ENCODE results near the gene IMMT.

The IMMT gene

DNA sequence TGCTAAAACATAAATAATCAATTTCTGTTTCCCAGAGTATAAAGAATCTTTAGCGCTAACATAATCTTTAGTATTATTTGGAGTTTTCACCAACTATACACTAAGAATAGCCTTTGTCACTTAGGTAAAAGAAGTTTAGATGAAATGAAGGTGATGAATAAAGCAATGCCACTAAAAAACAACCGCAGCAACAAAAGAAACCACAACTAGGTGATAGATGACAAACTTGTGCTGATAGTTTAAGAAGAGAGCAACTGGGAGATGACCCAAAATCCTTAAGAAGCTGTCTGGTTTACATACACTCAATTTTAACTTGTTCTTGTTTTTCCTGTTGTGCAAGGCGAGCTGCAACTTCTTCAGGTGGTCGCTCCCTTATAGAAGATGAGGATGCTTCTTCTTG is 24.8 kb downstream of the IMMT start:
- no peaks in the 10 kb centered on the region for H3K27me3 ChIP-seq
- DNase-seq, result no peak
- TF ChIP-seq, protein P1, sequence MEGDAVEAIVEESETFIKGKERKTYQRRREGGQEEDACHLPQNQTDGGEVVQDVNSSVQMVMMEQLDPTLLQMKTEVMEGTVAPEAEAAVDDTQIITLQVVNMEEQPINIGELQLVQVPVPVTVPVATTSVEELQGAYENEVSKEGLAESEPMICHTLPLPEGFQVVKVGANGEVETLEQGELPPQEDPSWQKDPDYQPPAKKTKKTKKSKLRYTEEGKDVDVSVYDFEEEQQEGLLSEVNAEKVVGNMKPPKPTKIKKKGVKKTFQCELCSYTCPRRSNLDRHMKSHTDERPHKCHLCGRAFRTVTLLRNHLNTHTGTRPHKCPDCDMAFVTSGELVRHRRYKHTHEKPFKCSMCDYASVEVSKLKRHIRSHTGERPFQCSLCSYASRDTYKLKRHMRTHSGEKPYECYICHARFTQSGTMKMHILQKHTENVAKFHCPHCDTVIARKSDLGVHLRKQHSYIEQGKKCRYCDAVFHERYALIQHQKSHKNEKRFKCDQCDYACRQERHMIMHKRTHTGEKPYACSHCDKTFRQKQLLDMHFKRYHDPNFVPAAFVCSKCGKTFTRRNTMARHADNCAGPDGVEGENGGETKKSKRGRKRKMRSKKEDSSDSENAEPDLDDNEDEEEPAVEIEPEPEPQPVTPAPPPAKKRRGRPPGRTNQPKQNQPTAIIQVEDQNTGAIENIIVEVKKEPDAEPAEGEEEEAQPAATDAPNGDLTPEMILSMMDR (IDR thresholded peaks at IDR 0.05; ENCODE audit: low read depth, low read length), result no peak
- no peak overlapping the region for H3K4me3 ChIP-seq (ENCODE audit: low read depth, low read length)
- H3K4me1 ChIP-seq, result no peaks in the 10 kb centered on the region
- peaks cover 4% of the 10 kb centered on the region for H3K36me3 ChIP-seq
- no peaks in the 10 kb centered on the region for H3K9me3 ChIP-seq

DNA sequence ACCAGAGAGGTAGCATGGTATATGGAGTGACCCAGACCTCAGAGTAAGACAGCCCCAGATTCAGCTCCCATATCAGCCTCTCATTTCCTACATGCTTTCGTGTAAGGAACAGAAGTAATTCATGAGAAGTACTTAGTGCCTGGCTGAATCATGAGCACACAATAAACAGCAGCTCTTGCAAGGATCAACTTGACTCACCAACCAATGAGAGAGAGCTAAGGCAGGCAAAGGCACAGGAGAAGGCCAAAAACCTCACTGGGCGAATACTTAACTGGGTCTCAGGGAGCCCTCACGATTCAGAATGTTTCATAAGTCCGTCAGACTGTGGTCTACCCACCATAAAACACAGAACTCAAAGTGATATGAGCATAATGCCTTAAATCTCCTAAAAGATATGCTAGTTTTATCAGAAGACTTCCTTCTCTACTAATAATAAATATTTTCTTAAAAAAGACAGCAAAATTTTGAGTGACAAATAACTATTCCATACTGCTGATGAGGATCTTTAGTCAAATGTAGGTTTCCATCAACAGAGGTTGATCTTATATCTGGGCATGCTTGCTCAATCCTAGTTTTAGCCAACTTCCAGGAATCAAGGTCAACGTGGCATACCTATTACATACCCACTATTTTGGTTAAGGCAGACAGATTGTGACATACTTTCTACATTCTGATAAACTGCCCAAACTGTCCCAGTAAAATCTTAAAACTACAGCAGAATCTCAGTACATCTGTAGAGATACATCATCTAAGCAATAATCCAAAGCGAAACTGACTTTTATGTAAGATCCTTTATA is 34.9 kb downstream of the IMMT start:
- H3K27me3 ChIP-seq, result no peaks in the 10 kb centered on the region
- TF ChIP-seq, protein P1 (IDR thresholded peaks at IDR 0.05; ENCODE audit: low read depth, low read length), result no peak
- no peak for DNase-seq
- no peak overlapping the region for H3K4me3 ChIP-seq (ENCODE audit: low read depth, low read length)
- peaks cover 14% of the 10 kb centered on the region for H3K36me3 ChIP-seq
- no peaks in the 10 kb centered on the region for H3K4me1 ChIP-seq
- no peaks in the 10 kb centered on the region for H3K9me3 ChIP-seq

DNA sequence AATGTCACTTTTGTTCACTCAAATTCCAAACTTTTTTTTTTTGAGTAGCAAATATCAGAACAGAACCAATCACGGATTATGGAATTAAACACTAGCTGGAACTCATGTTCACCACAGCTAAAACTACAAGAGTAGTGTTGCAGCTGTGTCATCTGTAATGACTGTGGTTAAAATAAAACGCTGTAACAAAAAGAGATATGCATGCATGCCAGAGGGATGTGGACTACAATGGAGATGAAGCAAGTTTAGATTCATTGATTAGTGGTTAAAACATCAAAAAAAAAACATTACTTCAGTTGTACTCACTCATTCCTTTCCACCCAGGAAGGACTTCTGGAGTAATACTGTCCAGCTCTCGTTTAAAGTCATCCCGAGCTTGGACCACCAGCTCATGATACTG is 37.0 kb downstream of the IMMT start:
- DNase-seq, result no peak
- Histone ChIP-seq H3K9me3 (no peaks in the 10 kb centered on the region), H3K4me1 (no peaks in the 10 kb centered on the region), H3K27me3 (no peaks in the 10 kb centered on the region), H3K4me3 (ENCODE audit: low read depth, low read length) (no peak overlapping the region), H3K36me3 (peaks cover 7% of the 10 kb centered on the region)
- TF ChIP-seq, protein P1 (IDR thresholded peaks at IDR 0.05; ENCODE audit: low read depth, low read length), result no peak

DNA sequence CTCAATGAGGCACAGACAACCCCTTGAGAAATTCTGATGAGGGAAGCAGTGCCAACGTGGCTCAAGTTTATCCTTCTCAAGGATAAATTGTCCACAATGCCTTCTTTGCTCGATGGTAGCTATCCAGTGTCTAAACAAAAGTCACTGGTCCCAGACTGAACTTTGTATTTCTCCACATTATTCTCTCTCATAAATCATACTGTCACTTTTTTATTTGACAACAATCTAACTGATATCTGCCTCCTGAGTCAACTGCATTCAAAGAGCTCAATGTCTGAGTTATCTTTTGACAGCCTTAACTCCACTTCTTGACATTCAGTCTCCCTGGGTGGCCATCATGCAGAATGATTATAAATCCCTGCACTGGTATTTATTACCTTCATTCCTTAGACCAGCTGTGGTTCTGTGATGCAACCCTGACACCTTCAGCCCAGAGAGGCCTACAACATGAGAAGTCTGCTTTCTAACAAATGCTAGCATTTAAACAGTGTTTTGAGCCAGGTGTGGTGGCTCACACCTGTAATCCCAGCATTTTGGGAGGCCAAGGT is 38.2 kb downstream of the IMMT start:
- Histone ChIP-seq H3K9me3 (no peaks in the 10 kb centered on the region), H3K27me3 (no peaks in the 10 kb centered on the region), H3K4me1 (no peaks in the 10 kb centered on the region), H3K4me3 (ENCODE audit: low read depth, low read length) (no peak overlapping the region), H3K36me3 (peaks cover 5% of the 10 kb centered on the region)
- TF ChIP-seq, protein P1 (IDR thresholded peaks at IDR 0.05; ENCODE audit: low read depth, low read length), result no peak
- DNase-seq, result no peak

DNA sequence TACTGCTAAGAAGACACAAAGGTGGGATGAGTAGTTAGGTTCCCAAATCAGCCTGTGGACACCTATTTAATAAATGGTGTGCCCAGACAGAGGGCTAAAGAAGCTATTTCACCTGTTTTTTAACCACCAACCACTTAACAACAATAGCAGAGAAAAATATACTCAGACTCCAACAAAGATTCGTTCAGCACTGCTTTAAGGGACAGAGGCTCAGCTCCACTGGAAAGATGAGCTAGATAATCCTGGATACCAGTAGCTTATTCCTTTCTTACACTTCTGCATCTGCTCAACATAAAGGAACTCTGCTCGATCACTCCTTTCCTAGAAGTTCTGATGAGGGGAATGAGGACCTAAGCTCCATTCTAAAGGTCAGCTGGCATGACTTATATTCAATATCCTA is 44.8 kb downstream of the IMMT start:
- Histone ChIP-seq H3K4me3 (ENCODE audit: low read depth, low read length) (no peak overlapping the region), H3K27me3 (no peaks in the 10 kb centered on the region), H3K36me3 (peaks cover 31% of the 10 kb centered on the region), H3K4me1 (no peaks in the 10 kb centered on the region), H3K9me3 (no peaks in the 10 kb centered on the region)
- no peak for DNase-seq
- TF ChIP-seq, protein P1 (IDR thresholded peaks at IDR 0.05; ENCODE audit: low read depth, low read length), result no peak

DNA sequence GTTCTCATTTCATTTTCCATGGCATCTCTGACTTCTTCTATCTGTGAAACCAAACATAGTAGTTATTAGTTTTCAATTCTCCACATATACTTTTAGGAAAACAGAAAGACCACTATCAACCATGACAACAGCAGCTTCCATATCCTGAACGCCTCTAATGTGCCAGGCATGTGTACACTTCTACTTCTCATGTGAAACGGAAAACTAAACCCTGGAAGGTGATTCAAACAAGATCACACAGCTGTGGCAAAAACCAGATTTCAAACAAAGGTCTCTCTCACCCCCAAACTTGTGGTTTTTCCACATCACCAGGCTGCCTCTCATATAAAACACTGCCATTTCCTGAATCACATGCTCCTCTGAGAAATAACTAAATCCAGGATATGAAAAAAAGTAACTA is 47.5 kb downstream of the IMMT start:
- no peaks in the 10 kb centered on the region for H3K27me3 ChIP-seq
- no peak for DNase-seq
- no peak overlapping the region for H3K4me3 ChIP-seq (ENCODE audit: low read depth, low read length)
- TF ChIP-seq, protein P1 (IDR thresholded peaks at IDR 0.05; ENCODE audit: low read depth, low read length), result no peak
- H3K4me1 ChIP-seq, result no peaks in the 10 kb centered on the region
- no peaks in the 10 kb centered on the region for H3K9me3 ChIP-seq
- H3K36me3 ChIP-seq, result peaks cover 50% of the 10 kb centered on the region

Data from BE2C (cell line).